ENCODE data around the gene DSCAM. TPM values are rescaled to one million over a fixed set of nuclear protein-coding genes. Genes with fewer than 3 reads are reported as not detected.

Gene DSCAM
- total and polyA plus RNA-seq, 2 donors (not counting 1 experiment from before 2014, with no cell fraction given): not detected

- Mint-ChIP-seq H3K4me1 (no peaks in the 10 kb centered on the region), H3K27me3 (no peaks in the 10 kb centered on the region), H3K27ac (no peak overlapping the region), H3K4me3 (no peak overlapping the region), H3K9me3 (ENCODE audit: insufficient read depth) (peaks cover 6% of the 10 kb centered on the region)
- TF ChIP-seq, protein P1, sequence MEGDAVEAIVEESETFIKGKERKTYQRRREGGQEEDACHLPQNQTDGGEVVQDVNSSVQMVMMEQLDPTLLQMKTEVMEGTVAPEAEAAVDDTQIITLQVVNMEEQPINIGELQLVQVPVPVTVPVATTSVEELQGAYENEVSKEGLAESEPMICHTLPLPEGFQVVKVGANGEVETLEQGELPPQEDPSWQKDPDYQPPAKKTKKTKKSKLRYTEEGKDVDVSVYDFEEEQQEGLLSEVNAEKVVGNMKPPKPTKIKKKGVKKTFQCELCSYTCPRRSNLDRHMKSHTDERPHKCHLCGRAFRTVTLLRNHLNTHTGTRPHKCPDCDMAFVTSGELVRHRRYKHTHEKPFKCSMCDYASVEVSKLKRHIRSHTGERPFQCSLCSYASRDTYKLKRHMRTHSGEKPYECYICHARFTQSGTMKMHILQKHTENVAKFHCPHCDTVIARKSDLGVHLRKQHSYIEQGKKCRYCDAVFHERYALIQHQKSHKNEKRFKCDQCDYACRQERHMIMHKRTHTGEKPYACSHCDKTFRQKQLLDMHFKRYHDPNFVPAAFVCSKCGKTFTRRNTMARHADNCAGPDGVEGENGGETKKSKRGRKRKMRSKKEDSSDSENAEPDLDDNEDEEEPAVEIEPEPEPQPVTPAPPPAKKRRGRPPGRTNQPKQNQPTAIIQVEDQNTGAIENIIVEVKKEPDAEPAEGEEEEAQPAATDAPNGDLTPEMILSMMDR (IDR thresholded peaks at IDR 0.05): no peak
- no peak for TF ChIP-seq EZH2 (IDR thresholded peaks at IDR 0.05; ENCODE audit: borderline replicate concordance, insufficient read depth, low read depth, low read length, poor library complexity, severe bottlenecking)
- no peak for DNase-seq
- no peak overlapping the region for H3K4me3 ChIP-seq (ENCODE audit: control extremely low read depth in 1 of 5, extremely low read depth in 1 of 5, insufficient read depth in 1 of 5, low read depth in 2 of 5, low read length in 4 of 5)
- H3K79me2 ChIP-seq (ENCODE audit: control insufficient read depth, insufficient read depth, low read length): no peaks in the 10 kb centered on the region
- ChIA-PET POLR2A (no interaction called here), CTCF (no interaction called here)
- no peaks in the 10 kb centered on the region for H4K20me1 ChIP-seq (ENCODE audit: control insufficient read depth, insufficient read depth, low read length, poor library complexity, severe bottlenecking)
- no peak overlapping the region for H3K4me2 ChIP-seq (replicated peaks; ENCODE audit: low read depth, low read length, poor library complexity, severe bottlenecking)
- no peak for ATAC-seq (ENCODE audit: low read depth)
- no peak overlapping the region for H2AFZ ChIP-seq (ENCODE audit: insufficient read depth, low read depth, low read length, poor library complexity, severe bottlenecking)
- intact Hi-C loops (cut with micrococcal nuclease): no loop called here
- H3K27me3 ChIP-seq (replicated peaks in 1 of 4; ENCODE audit: control extremely low read depth in 1 of 4, control insufficient read depth in 3 of 4, insufficient read depth in 4 of 4, low read length in 3 of 4): no peaks in the 10 kb centered on the region
- WGBS (ENCODE audit: insufficient coverage): 96% methylated on average over 2 of the region's 3 CpGs
- H3K36me3 ChIP-seq (replicated peaks in 1 of 2; ENCODE audit: control extremely low read depth in 1 of 2, control insufficient read depth in 1 of 2, extremely low read depth in 1 of 2, insufficient read depth in 2 of 2, low read length in 1 of 2): no peaks in the 10 kb centered on the region
- peaks cover 0 to 4% (median 0%) of the 10 kb centered on the region in 3 donors for H3K9me3 ChIP-seq (ENCODE audit: control extremely low read depth in 1 of 3, control insufficient read depth in 2 of 3, insufficient read depth in 1 of 3, low read length in 2 of 3)
- no peaks in the 10 kb centered on the region for H3K4me1 ChIP-seq (ENCODE audit: control insufficient read depth in 2 of 2, insufficient read depth in 2 of 2, low read length in 2 of 2)
- H3K9ac ChIP-seq (ENCODE audit: low read length): no peak overlapping the region
- no peak overlapping the region for H3K27ac ChIP-seq (ENCODE audit: low read length in 2 of 2)
Measured at GRCh38 chr21:40102682-40103081, 744.3 kb downstream of the DSCAM start.

DNA sequence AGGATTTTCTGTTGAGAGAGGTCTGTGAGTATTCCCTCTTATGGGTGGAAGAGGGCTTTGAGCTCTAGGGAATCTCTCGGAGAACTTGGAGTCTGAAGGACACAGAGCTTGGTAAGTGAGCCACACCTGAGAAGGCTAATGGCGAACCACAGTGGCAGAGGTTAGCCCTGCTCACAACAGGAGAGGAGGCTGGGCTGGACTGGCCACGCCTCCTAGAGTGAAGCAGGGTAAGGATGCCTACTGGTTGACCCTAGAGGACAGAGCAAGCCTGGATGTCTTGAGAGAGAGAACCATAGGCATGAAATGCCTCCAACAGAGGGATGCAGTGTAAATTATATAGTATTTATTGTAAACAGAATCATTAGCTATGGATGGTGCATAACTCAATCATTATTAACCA is 747.1 kb downstream of the DSCAM start:
- Histone ChIP-seq H3K79me2 (ENCODE audit: control insufficient read depth, insufficient read depth, low read length) (no peaks in the 10 kb centered on the region), H3K9me3 (ENCODE audit: control extremely low read depth in 1 of 3, control insufficient read depth in 2 of 3, insufficient read depth in 1 of 3, low read length in 2 of 3) (peaks cover 0 to 4% (median 3%) of the 10 kb centered on the region in 3 donors), H3K9ac (ENCODE audit: low read length) (no peak overlapping the region), H3K4me2 (replicated peaks; ENCODE audit: low read depth, low read length, poor library complexity, severe bottlenecking) (no peak overlapping the region), H3K36me3 (replicated peaks in 1 of 2; ENCODE audit: control extremely low read depth in 1 of 2, control insufficient read depth in 1 of 2, extremely low read depth in 1 of 2, insufficient read depth in 2 of 2, low read length in 1 of 2) (no peaks in the 10 kb centered on the region), H3K27ac (ENCODE audit: low read length in 2 of 2) (no peak overlapping the region), H2AFZ (ENCODE audit: insufficient read depth, low read depth, low read length, poor library complexity, severe bottlenecking) (no peak overlapping the region), H3K4me1 (ENCODE audit: control insufficient read depth in 2 of 2, insufficient read depth in 2 of 2, low read length in 2 of 2) (no peaks in the 10 kb centered on the region), H3K27me3 (replicated peaks in 1 of 4; ENCODE audit: control extremely low read depth in 1 of 4, control insufficient read depth in 3 of 4, insufficient read depth in 4 of 4, low read length in 3 of 4) (no peaks in the 10 kb centered on the region), H3K4me3 (ENCODE audit: control extremely low read depth in 1 of 5, extremely low read depth in 1 of 5, insufficient read depth in 1 of 5, low read depth in 2 of 5, low read length in 4 of 5) (no peak overlapping the region), H4K20me1 (ENCODE audit: control insufficient read depth, insufficient read depth, low read length, poor library complexity, severe bottlenecking) (no peaks in the 10 kb centered on the region)
- POLR2A ChIA-PET: no interaction called here
- peaks cover 5% of the 10 kb centered on the region for H3K9me3 Mint-ChIP-seq (ENCODE audit: insufficient read depth)
- H3K4me1 Mint-ChIP-seq: no peaks in the 10 kb centered on the region
- CTCF ChIA-PET: no interaction called here
- no peak overlapping the region for H3K4me3 Mint-ChIP-seq
- 84% methylated on average over 3 of the region's 3 CpGs for WGBS (ENCODE audit: insufficient coverage)
- no peak for ATAC-seq (ENCODE audit: low read depth)
- H3K27ac Mint-ChIP-seq: no peak overlapping the region
- intact Hi-C loops (cut with micrococcal nuclease): no loop called here
- DNase-seq: no peak
- TF ChIP-seq EZH2 (IDR thresholded peaks at IDR 0.05; ENCODE audit: borderline replicate concordance, insufficient read depth, low read depth, low read length, poor library complexity, severe bottlenecking): no peak
- TF ChIP-seq, protein P1 (IDR thresholded peaks at IDR 0.05): no peak
- H3K27me3 Mint-ChIP-seq: no peaks in the 10 kb centered on the region
